Epithelial cell of esophagus (primary cell): ENCODE data around the gene ABCB9.

Source experiments
- DNase-seq: peaks from one replicate; pipeline ENCODE4 v3.0.0; 2010; ENCODE audit warnings: low read depth
- H3K4me3 ChIP-seq: 2 replicates; pipeline ENCODE4 v1.5.1; 2011; ENCODE audit warnings: mild to moderate bottlenecking, low read length, control low read depth
- CTCF ChIP-seq: IDR thresholded peaks from 2 replicates; pipeline ENCODE4 v1.5.1; 2011; ENCODE audit warnings: low read depth, mild to moderate bottlenecking, low read length, control low read depth, inconsistent platforms; ENCODE audit not compliant: insufficient read depth; ENCODE audit errors: missing control alignments

Gene ABCB9

DNA sequence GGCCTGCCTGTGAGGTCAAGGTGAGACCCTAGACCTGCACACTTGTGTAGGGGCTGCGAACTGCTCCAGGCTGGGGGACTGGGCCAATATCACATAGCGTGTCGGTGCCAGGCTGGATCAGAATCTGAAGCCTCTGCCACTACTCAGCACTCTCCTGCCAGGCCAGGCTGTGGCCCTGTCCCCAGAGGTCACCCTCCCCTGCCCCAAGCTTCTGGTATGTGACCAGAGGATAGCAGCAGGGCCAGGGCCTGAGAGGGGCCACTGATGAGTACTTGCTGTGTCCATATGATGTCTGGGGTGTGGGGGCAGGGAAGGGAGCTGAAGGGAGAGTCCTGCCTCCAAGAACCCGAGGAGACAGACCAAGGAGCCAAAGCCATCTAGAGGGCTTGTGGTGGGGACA is 32.1 kb upstream of the ABCB9 start:
- TF ChIP-seq CTCF = no peak
- no peak for DNase-seq
- H3K4me3 ChIP-seq = no peak overlapping the region

- no peak for TF ChIP-seq CTCF
- DNase-seq = no peak
- no peak overlapping the region for H3K4me3 ChIP-seq
These were observed 31.3 kb upstream of the ABCB9 start for GRCh38 chr12:122997343-122998250.

DNA sequence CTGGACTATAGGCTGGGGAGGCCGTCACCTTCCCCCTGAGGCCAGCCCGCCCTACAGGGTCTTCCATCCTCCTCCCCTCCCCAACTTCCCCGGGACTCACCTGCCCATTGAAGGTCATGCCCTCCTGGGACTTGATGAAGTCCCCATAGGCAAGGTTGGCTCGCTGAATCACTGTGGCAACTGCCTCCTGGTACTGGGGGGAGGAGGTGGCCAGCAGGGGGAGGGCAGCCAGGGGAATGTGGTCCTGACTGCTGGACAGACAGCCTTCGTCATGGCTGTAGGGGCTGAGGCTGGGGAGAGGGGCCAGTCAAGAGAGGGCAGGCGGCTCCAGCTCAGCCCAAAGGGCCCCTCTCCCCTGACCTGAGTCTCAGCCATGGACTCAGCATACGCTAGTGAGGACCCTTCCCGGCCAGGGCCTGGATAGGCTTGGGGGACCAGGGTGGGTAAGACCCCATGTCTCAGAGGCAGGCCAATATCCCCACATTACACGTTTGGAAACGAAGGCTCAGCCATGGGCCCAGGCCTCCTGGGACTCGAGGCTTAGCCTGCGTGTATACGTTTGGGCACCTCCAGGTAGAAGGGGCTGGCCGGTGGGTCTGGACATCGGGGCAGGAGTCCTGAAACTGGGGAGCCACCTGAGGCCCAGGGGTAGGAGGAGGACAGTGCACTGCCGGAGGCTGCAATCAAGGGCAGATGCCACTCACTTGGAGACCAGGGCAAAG is 30.5 kb upstream of the ABCB9 start:
- no peak for DNase-seq
- no peak for TF ChIP-seq CTCF

GRCh38 chr12:122996188-122996601 is 29.9 kb upstream of the ABCB9 start:
- H3K4me3 ChIP-seq = no peak overlapping the region
- no peak for DNase-seq
- TF ChIP-seq CTCF = no peak

More for the DNA sequence above, 30.5 kb upstream of the ABCB9 start:
- H3K4me3 ChIP-seq = no peak overlapping the region

- no peak for DNase-seq
- H3K4me3 ChIP-seq = no peak overlapping the region
- TF ChIP-seq CTCF = no peak
These were observed 29.4 kb upstream of the ABCB9 start for GRCh38 chr12:122995503-122996187.

DNA sequence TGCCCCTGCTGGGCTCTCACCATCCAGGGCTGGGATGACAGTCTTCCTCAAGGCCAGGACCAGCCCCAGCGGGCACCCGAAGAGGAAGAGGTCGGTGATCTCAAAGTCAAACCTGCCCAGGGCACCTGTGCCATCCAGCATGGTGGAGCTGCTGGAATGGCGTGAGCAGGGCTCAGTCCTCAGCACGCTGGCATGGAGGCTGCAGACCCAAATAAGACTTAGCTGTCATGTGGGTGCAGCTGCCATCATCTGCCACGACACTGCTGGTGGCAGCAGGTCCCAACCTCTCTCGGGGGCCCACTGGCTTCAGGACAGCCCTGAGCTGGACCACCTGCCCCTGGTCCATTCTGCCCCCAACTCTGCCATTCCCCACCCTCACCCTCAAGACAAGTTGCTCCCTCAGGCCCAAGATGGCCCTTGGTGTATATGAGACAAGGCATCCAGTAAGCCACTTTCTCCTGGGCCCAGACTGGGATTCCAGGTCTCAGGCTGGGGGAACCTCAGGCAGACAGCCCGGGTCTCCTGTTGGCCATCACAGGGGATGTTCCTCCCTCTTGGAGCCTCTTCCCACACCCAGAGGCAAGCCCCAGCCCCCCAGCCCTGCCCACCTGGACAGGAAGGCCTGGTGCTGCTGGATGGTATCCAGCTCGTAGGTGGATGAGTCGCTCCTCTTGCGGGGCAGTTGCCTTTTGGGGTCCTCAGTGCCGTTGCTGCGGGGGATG is 28.7 kb upstream of the ABCB9 start:
- TF ChIP-seq CTCF = no peak
- DNase-seq = no peak
- H3K4me3 ChIP-seq = no peak overlapping the region
